ENCODE results near the gene OR2C3. TPM values are rescaled to one million over a fixed set of nuclear protein-coding genes. Genes with fewer than 3 reads are reported as not detected.
"Not testable (repeated sequence)": the region's sequence is repeated elsewhere in the genome, so short reads cannot be mapped to it uniquely, and the experiment has no call there.

Gene OR2C3
- total RNA-seq, 2 experiments from 2014 or later, result not detected

GRCh38 chr1:247530785-247531184 is 5.5 kb downstream of the OR2C3 start:
- Histone ChIP-seq H3K36me3 (ENCODE audit: insufficient read depth, low read length) (no peaks in the 10 kb centered on the region), H4K20me1 (ENCODE audit: insufficient read depth, low read length) (no peaks in the 10 kb centered on the region), H3K4me3 (ENCODE audit: low read depth, low read length, poor library complexity, severe bottlenecking) (no peak overlapping the region), H3K9me3 (ENCODE audit: low read length) (no peaks in the 10 kb centered on the region), H3K4me2 (ENCODE audit: low read length) (no peak overlapping the region), H3K9me2 (ENCODE audit: insufficient read depth, low read length) (no peaks in the 10 kb centered on the region), H3K4me1 (ENCODE audit: insufficient read depth, low read length, poor library complexity, severe bottlenecking) (no peaks in the 10 kb centered on the region), H3K79me2 (ENCODE audit: insufficient read depth, low read depth, low read length) (no peaks in the 10 kb centered on the region), H2AFZ (ENCODE audit: low read length) (no peak overlapping the region), H3K27ac (ENCODE audit: low read depth, low read length, poor library complexity, severe bottlenecking) (no peak overlapping the region)
- no peak for TF ChIP-seq EZH2phosphoT487 (IDR thresholded peaks at IDR 0.05; ENCODE audit: borderline replicate concordance, low read depth, low read length)
- no peak for TF ChIP-seq CTCF (conservative IDR thresholded peaks at IDR 0.05; ENCODE audit: low read length)
- POLR2A ChIA-PET, result interaction anchor here (0.6 kb wide), 1 partner anchor 17 kb away, joined by 3 read pairs; no protein-coding TSS in a partner anchor
- intact Hi-C loops (cut with micrococcal nuclease; ENCODE audit: unreplicated experiment), result no loop called here
- CTCF ChIA-PET (ENCODE audit: unreplicated experiment), result no interaction called here
- DNase-seq (ENCODE audit: low spot score), result no peak
- no TSS peak for BruUV-seq (replicated peaks)

- Histone ChIP-seq H3K4me3 (ENCODE audit: low read depth, low read length, poor library complexity, severe bottlenecking) (no peak overlapping the region), H3K9me2 (ENCODE audit: insufficient read depth, low read length) (no peaks in the 10 kb centered on the region), H3K4me1 (ENCODE audit: insufficient read depth, low read length, poor library complexity, severe bottlenecking) (no peaks in the 10 kb centered on the region), H3K36me3 (ENCODE audit: insufficient read depth, low read length) (no peaks in the 10 kb centered on the region), H2AFZ (ENCODE audit: low read length) (no peak overlapping the region), H4K20me1 (ENCODE audit: insufficient read depth, low read length) (no peaks in the 10 kb centered on the region), H3K27ac (ENCODE audit: low read depth, low read length, poor library complexity, severe bottlenecking) (no peak overlapping the region), H3K4me2 (ENCODE audit: low read length) (no peak overlapping the region), H3K9me3 (ENCODE audit: low read length) (no peaks in the 10 kb centered on the region), H3K79me2 (ENCODE audit: insufficient read depth, low read depth, low read length) (no peaks in the 10 kb centered on the region)
- TF ChIP-seq CTCF (conservative IDR thresholded peaks at IDR 0.05; ENCODE audit: low read length), result no peak
- TF ChIP-seq EZH2phosphoT487 (IDR thresholded peaks at IDR 0.05; ENCODE audit: borderline replicate concordance, low read depth, low read length), result no peak
- no TSS peak for BruUV-seq (replicated peaks)
- POLR2A ChIA-PET, result interaction anchor here (0.5 to 0.6 kb wide), 2 partner anchors 16 to 71 kb away, joined by 3 read pairs; no protein-coding TSS in a partner anchor
- intact Hi-C loops (cut with micrococcal nuclease; ENCODE audit: unreplicated experiment), result no loop called here
- CTCF ChIA-PET (ENCODE audit: unreplicated experiment), result no interaction called here
- no peak for DNase-seq (ENCODE audit: low spot score)
Observed at GRCh38 chr1:247529771-247530355, 6.4 kb downstream of the OR2C3 start.

- DNase-seq (ENCODE audit: low spot score), result no peak
- Histone ChIP-seq H3K27ac (ENCODE audit: low read depth, low read length, poor library complexity, severe bottlenecking) (no peak overlapping the region), H3K79me2 (ENCODE audit: insufficient read depth, low read depth, low read length) (no peaks in the 10 kb centered on the region), H2AFZ (ENCODE audit: low read length) (no peak overlapping the region), H3K9me2 (ENCODE audit: insufficient read depth, low read length) (no peaks in the 10 kb centered on the region), H3K36me3 (ENCODE audit: insufficient read depth, low read length) (no peaks in the 10 kb centered on the region), H4K20me1 (ENCODE audit: insufficient read depth, low read length) (no peaks in the 10 kb centered on the region), H3K4me2 (ENCODE audit: low read length) (no peak overlapping the region), H3K4me3 (ENCODE audit: low read depth, low read length, poor library complexity, severe bottlenecking) (no peak overlapping the region), H3K9me3 (ENCODE audit: low read length) (no peaks in the 10 kb centered on the region), H3K4me1 (ENCODE audit: insufficient read depth, low read length, poor library complexity, severe bottlenecking) (no peaks in the 10 kb centered on the region)
- no TSS peak for BruUV-seq (replicated peaks)
- ChIA-PET CTCF (ENCODE audit: unreplicated experiment) (no interaction called here), POLR2A (no interaction called here)
- intact Hi-C loops (cut with micrococcal nuclease; ENCODE audit: unreplicated experiment), result no loop called here
- TF ChIP-seq EZH2phosphoT487 (IDR thresholded peaks at IDR 0.05; ENCODE audit: borderline replicate concordance, low read depth, low read length) (no peak), CTCF (conservative IDR thresholded peaks at IDR 0.05; ENCODE audit: low read length) (no peak)
Observed at GRCh38 chr1:247528812-247529474, 7.3 kb downstream of the OR2C3 start.

GRCh38 chr1:247521886-247522285 is 14.4 kb downstream of the OR2C3 start:
- H3K4me2 ChIP-seq (ENCODE audit: low read length); H3K36me3 ChIP-seq (ENCODE audit: insufficient read depth, low read length); H3K9me2 ChIP-seq (ENCODE audit: insufficient read depth, low read length); H3K27ac ChIP-seq (ENCODE audit: low read depth, low read length, poor library complexity, severe bottlenecking); POLR2A ChIA-PET; DNase-seq (ENCODE audit: low spot score); H3K9me3 ChIP-seq (ENCODE audit: low read length); H3K79me2 ChIP-seq (ENCODE audit: insufficient read depth, low read depth, low read length); H3K4me1 ChIP-seq (ENCODE audit: insufficient read depth, low read length, poor library complexity, severe bottlenecking); BruUV-seq (replicated peaks); H2AFZ ChIP-seq (ENCODE audit: low read length); H4K20me1 ChIP-seq (ENCODE audit: insufficient read depth, low read length); intact Hi-C loops (cut with micrococcal nuclease; ENCODE audit: unreplicated experiment); CTCF ChIA-PET (ENCODE audit: unreplicated experiment); H3K4me3 ChIP-seq (ENCODE audit: low read depth, low read length, poor library complexity, severe bottlenecking): not testable (repeated sequence)

Data from OCI-LY7 (cell line).